Gastroesophageal sphincter (tissue), 4 donors: Measurements from ENCODE around the gene TSC22D3. TPM values are rescaled to one million over a fixed set of nuclear protein-coding genes. Genes with fewer than 3 reads are reported as not detected.

Source experiments
- ATAC-seq: fragments of 150-250 bp; one replicate; pipeline ENCODE4 v1.9.1; 2016; ENCODE audit warnings: mild to moderate bottlenecking, moderate library complexity
- H3K27ac ChIP-seq, 4 donors: fragments of 200-600 bp; sonication (generic) in 3 of 4; 1 replicate in 3 of 4; 2 replicates in 1 of 4; pipeline ENCODE4 v1.5.1; 2016 to 2019
- H3K27me3 ChIP-seq: fragments of 200-600 bp; sonication (generic); one replicate; pipeline ENCODE4 v1.5.1; 2019
- H3K36me3 ChIP-seq, 2 donors: fragments of 200-600 bp; sonication (generic); one replicate each; pipeline ENCODE4 v1.5.1; 2019; ENCODE audit warnings: control low read depth in 1 of 2
- H3K4me1 ChIP-seq, 3 donors: fragments of 200-600 bp; sonication (generic); 1 replicate in 2 of 3; 2 replicates in 1 of 3; pipeline ENCODE4 v1.5.1; 2016 to 2019; ENCODE audit warnings: control low read depth in 2 of 3
- H3K4me3 ChIP-seq, 2 donors: fragments of 200-600 bp; sonication (generic); one replicate each; pipeline ENCODE4 v1.5.1; 2019; ENCODE audit warnings: mild to moderate bottlenecking in 1 of 2, moderate library complexity in 1 of 2
- H3K9me3 ChIP-seq, 3 donors: fragments of 200-600 bp; sonication (generic); one replicate each; pipeline ENCODE4 v1.5.1; 2017 to 2019; ENCODE audit warnings: control low read depth in 2 of 3
- CTCF ChIP-seq, 4 experiments: fragments of 200-600 bp in 2 of 4; fragments of 450-650 bp in 2 of 4; sonication (generic) in 1 of 4; IDR thresholded peaks; one replicate each; pipeline ENCODE4 v1.5.1; 2017 to 2019; ENCODE audit warnings: antibody characterized with exemption in 4 of 4, mild to moderate bottlenecking in 2 of 4, moderate library complexity in 2 of 4
- EP300 ChIP-seq: sonication (generic); formaldehyde crosslinking; IDR thresholded peaks from one replicate; pipeline ENCODE4 v1.6.1; 2017; ENCODE audit warnings: antibody characterized with exemption, mild to moderate bottlenecking
- POLR2A ChIP-seq, 2 donors: fragments of 450-650 bp; IDR thresholded peaks; one replicate each; pipeline ENCODE4 v1.6.1; 2017; ENCODE audit warnings: antibody characterized with exemption in 2 of 2, mild to moderate bottlenecking in 2 of 2, moderate library complexity in 1 of 2
- POLR2AphosphoS5 ChIP-seq: sonication (generic); formaldehyde crosslinking; IDR thresholded peaks from one replicate; pipeline ENCODE4 v1.6.1; 2017; ENCODE audit warnings: antibody characterized with exemption
- WGBS, 2 donors: methylation state at CpG; one replicate each; pipeline ENCODE4 v1.1.5; 2018; ENCODE audit warnings: low coverage in 1 of 2; 5-methylcytosine and 5-hydroxymethylcytosine counted together
- total RNA-seq, 4 donors: library from RNA; depleted of rRNA; stranded (reverse); fragments of >200 nt; gene quantifications; one replicate each; pipeline ENCODE4 v1.1.0, GENCODE V29; 2016

Gene TSC22D3
- total RNA-seq, 4 donors from 2014 or later, result 561 to 849 (median 691) TPM

- Histone ChIP-seq H3K27ac (peak overlapping the region; percentile 77 to 86 (median 77)), H3K36me3 (no peaks in the 10 kb centered on the region), H3K4me1 (peaks cover 12 to 90% (median 24%) of the 10 kb centered on the region in 3 donors), H3K9me3 (no peaks in the 10 kb centered on the region), H3K27me3 (no peaks in the 10 kb centered on the region), H3K4me3 (no peak overlapping the region)
- TF ChIP-seq POLR2AphosphoS5 (no peak), EP300 (no peak), POLR2A (IDR thresholded peaks at IDR 0.05) (no peak), CTCF (IDR thresholded peaks at IDR 0.05) (no peak)
- 73% methylated on average over 4 of the region's 6 CpGs; no CpG with 5 or more reads in 1 of the 2 donors for WGBS, 2 donors
- ATAC-seq, result no peak
Observed at GRCh38 chrX:107748506-107748905, 27.1 kb downstream of the TSC22D3 start.

GRCh38 chrX:107747596-107748161 is 27.9 kb downstream of the TSC22D3 start:
- 15% methylated on average over 2 of the region's 3 CpGs; no CpG with 5 or more reads in 1 of the 2 donors for WGBS, 2 donors
- H3K9me3 ChIP-seq, result no peaks in the 10 kb centered on the region
- peaks cover 16 to 93% (median 32%) of the 10 kb centered on the region in 3 donors for H3K4me1 ChIP-seq
- TF ChIP-seq CTCF (IDR thresholded peaks at IDR 0.05), result no peak
- peak; percentile 61 for TF ChIP-seq POLR2AphosphoS5
- ATAC-seq, result peak; percentile 83
- no peaks in the 10 kb centered on the region for H3K36me3 ChIP-seq
- no peak overlapping the region for H3K4me3 ChIP-seq
- H3K27ac ChIP-seq, result peak overlapping the region; percentile 77 to 86 (median 77)
- no peaks in the 10 kb centered on the region for H3K27me3 ChIP-seq

- Histone ChIP-seq H3K27ac (no peak overlapping the region), H3K9me3 (no peaks in the 10 kb centered on the region), H3K4me3 (no peak overlapping the region), H3K36me3 (no peaks in the 10 kb centered on the region), H3K27me3 (no peaks in the 10 kb centered on the region), H3K4me1 (peaks cover 24 to 91% (median 44%) of the 10 kb centered on the region in 3 donors)
- WGBS, 2 donors, result 90% methylated on average over 2 of the region's 2 CpGs; no CpG with 5 or more reads in 1 of the 2 donors
- TF ChIP-seq POLR2A (IDR thresholded peaks at IDR 0.05) (no peak), POLR2AphosphoS5 (no peak), EP300 (no peak), CTCF (IDR thresholded peaks at IDR 0.05) (no peak)
- ATAC-seq, result no peak
Observed at GRCh38 chrX:107744868-107745267, 30.7 kb downstream of the TSC22D3 start.

- no peaks in the 10 kb centered on the region for H3K36me3 ChIP-seq
- no peaks in the 10 kb centered on the region for H3K27me3 ChIP-seq
- ATAC-seq, result no peak
- H3K27ac ChIP-seq, result peak overlapping the region in 3 of 4 donors; percentile 87 to 94 (median 91)
- 80% methylated on average over 5 of the region's 7 CpGs; no CpG with 5 or more reads in 1 of the 2 donors for WGBS, 2 donors
- H3K9me3 ChIP-seq, result no peaks in the 10 kb centered on the region
- TF ChIP-seq POLR2AphosphoS5, result no peak
- no peak for TF ChIP-seq CTCF (IDR thresholded peaks at IDR 0.05)
- no peak for TF ChIP-seq EP300
- no peak for TF ChIP-seq POLR2A (IDR thresholded peaks at IDR 0.05)
- H3K4me3 ChIP-seq, result no peak overlapping the region
- H3K4me1 ChIP-seq, result peaks cover 24 to 92% (median 44%) of the 10 kb centered on the region in 3 donors
Observed at GRCh38 chrX:107743995-107744394, 31.6 kb downstream of the TSC22D3 start.

- no CpG with 5 or more reads among the region's 23 CpGs for WGBS, 2 donors
- H3K4me1 ChIP-seq, result peaks cover 21 to 93% (median 38%) of the 10 kb centered on the region in 3 donors
- H3K27ac ChIP-seq, result peak overlapping the region; percentile 87 to 94 (median 90)
- no peaks in the 10 kb centered on the region for H3K27me3 ChIP-seq
- no peaks in the 10 kb centered on the region for H3K36me3 ChIP-seq
- peak overlapping the region in 1 of 2 donors; percentile 36 for H3K4me3 ChIP-seq
- ATAC-seq, result no peak
- TF ChIP-seq POLR2AphosphoS5 (no peak), POLR2A (IDR thresholded peaks at IDR 0.05) (no peak), EP300 (no peak), CTCF (IDR thresholded peaks at IDR 0.05) (no peak)
- no peaks in the 10 kb centered on the region for H3K9me3 ChIP-seq
Observed at GRCh38 chrX:107742700-107743191, 32.8 kb downstream of the TSC22D3 start.
